GM12865 (cell line): ENCODE results near the gene STXBP5.

Source experiments
- DNase-seq: peaks from one replicate; pipeline ENCODE4 v3.0.0; 2010; ENCODE audit warnings: low read depth
- H3K4me3 ChIP-seq: 2 replicates; pipeline ENCODE4 v1.5.1; 2011; ENCODE audit warnings: mild to moderate bottlenecking, low read depth, low read length, control low read depth
- CTCF ChIP-seq: IDR thresholded peaks from 2 replicates; pipeline ENCODE4 v1.5.1; 2011; ENCODE audit warnings: low read length, control low read depth, low read depth, inconsistent platforms; ENCODE audit not compliant: insufficient read depth; ENCODE audit errors: missing control alignments

The STXBP5 gene

DNA sequence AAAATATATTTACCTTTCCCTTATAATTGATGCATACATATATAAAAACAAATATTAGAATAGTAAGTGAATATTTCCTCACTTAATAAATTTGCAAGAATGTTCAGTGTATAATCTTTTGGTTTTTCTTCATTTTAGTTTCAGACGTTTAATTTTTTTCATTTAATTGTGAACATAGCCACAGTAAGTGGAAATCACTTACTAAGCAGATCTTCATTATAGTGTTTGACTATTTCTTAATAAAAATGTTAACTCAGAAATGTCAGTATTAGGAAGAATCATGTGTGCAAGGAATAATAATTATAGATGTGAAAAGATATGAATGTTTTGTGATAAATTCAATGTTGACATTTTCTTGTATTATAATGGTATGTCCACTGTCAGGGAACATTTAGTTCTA, 27.4 kb downstream of the STXBP5 start:
- DNase-seq = no peak
- H3K4me3 ChIP-seq = no peak overlapping the region
- TF ChIP-seq CTCF = no peak

- DNase-seq = no peak
- no peak overlapping the region for H3K4me3 ChIP-seq
- no peak for TF ChIP-seq CTCF
These were observed 30.5 kb downstream of the STXBP5 start for GRCh38 chr6:147234685-147235084.

- DNase-seq = no peak
- H3K4me3 ChIP-seq = no peak overlapping the region
- TF ChIP-seq CTCF = no peak
These were observed 33.9 kb downstream of the STXBP5 start for GRCh38 chr6:147238164-147238563.

GRCh38 chr6:147238906-147239305, 34.7 kb downstream of the STXBP5 start:
- TF ChIP-seq CTCF = no peak
- no peak for DNase-seq
- no peak overlapping the region for H3K4me3 ChIP-seq

GRCh38 chr6:147244832-147245231, 40.6 kb downstream of the STXBP5 start:
- no peak overlapping the region for H3K4me3 ChIP-seq
- no peak for DNase-seq
- TF ChIP-seq CTCF = no peak

DNA sequence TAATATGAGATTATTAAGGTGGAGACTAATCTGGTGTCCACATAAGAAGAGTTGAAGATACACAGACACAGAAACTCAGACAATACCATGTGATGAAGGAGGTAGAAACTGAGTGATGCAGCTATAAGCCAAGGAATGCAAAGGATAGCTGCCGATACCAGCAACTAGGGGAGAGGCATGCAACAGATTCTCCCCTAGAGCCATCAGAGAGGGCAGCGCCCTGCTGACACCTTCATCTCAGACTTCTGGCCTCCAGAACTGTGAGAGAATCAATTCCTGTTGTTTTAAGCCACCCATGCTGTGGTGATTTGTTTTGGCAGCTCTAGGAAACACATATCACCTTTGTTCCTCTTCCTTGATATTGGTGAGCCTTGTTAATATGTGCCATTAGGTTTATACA, 41.5 kb downstream of the STXBP5 start:
- no peak for DNase-seq
- no peak for TF ChIP-seq CTCF

GRCh38 chr6:147246853-147247635, 42.8 kb downstream of the STXBP5 start:
- DNase-seq = no peak
- no peak overlapping the region for H3K4me3 ChIP-seq
- TF ChIP-seq CTCF = no peak

More for the DNA sequence above, 41.5 kb downstream of the STXBP5 start:
- no peak overlapping the region for H3K4me3 ChIP-seq
